ENCODE data around the gene LDAH.

The LDAH gene

DNA sequence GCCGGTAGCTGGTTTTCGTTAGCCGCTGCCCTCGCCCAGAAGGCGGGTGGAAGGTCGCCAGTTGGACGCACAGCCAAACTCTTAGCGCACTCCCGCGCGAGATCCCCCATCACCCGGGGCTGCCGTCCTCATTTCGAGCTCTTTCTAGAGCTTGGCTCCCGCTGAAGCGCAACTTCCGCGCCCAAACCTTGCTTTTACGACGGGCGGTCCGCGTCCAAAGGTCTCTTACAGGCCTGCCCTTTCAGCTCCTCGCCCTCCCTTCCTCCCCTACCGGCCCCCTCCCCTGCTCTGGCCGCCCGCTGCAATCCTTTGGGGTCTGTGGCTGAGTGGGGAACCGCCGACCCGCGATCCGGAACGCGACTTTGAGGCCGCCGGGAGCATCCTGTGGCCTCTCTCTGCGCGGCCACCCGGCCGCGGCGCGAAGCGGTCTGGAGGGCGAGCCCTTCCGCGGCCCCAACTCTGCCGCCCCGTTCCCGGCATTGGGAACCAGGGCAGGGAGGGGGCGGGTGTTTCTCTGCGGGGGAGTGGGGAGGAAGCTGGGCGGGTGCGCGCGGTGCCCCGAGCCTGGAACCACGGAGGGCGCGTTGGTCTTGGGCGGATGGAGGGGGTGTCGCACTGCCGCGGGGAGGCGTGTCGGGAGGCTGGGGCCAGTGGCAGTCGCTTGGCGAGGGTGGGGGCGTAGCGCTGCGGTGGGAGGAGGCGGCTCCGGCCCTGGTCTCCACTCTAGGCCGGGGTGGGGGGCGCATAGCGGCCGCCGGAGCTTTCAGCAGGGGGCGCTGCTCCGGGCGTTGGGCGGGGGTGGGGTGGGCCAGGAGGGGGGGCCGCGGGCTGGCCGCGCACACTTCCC lies 156.4 kb downstream of the LDAH start, which contains the start of gene GDF7 (continued):
- TF ChIP-seq ZNF341 (tag by site-specific recombination; IDR thresholded peaks at IDR 0.05; ENCODE audit: low read depth) (peak; percentile 68), ZIC2 (tag by site-specific recombination; IDR thresholded peaks at IDR 0.05) (peak; percentile 40; the same call in 1 of the 2 replicates), ZNF843 (tag by site-specific recombination; IDR thresholded peaks at IDR 0.05) (no peak), GLI4 (tag by site-specific recombination; IDR thresholded peaks at IDR 0.05) (no peak), HOXD13 (CRISPR knock-in tag; IDR thresholded peaks at IDR 0.05; ENCODE audit: borderline replicate concordance) (no peak), ZNF239 (tag by site-specific recombination; IDR thresholded peaks at IDR 0.05) (no peak), ZNF157 (tag by site-specific recombination; IDR thresholded peaks at IDR 0.05) (no peak), SP2 (tag by site-specific recombination; IDR thresholded peaks at IDR 0.05) (peak; percentile 77), ZNF76 (tag by site-specific recombination; IDR thresholded peaks at IDR 0.05; ENCODE audit: borderline replicate concordance, low read depth) (no peak), SP3 (tag by site-specific recombination; IDR thresholded peaks at IDR 0.05) (peak; percentile 80), GLIS1 (tag by site-specific recombination; IDR thresholded peaks at IDR 0.05) (peak; percentile 79; the same call in 1 of the 2 replicates), ZNF10 (tag by site-specific recombination; IDR thresholded peaks at IDR 0.05) (no peak), ZNF670 (tag by site-specific recombination; IDR thresholded peaks at IDR 0.05; ENCODE audit: low read depth) (no peak), ZNF621 (tag by site-specific recombination; IDR thresholded peaks at IDR 0.05) (no peak), GLIS2 (tag by site-specific recombination; IDR thresholded peaks at IDR 0.05) (peak; percentile 78), ZBTB8A (tag by site-specific recombination; IDR thresholded peaks at IDR 0.05) (peak; percentile 72), EGR2 (tag by site-specific recombination; IDR thresholded peaks at IDR 0.05; ENCODE audit: low read depth) (peak; percentile 59), ZNF114 (tag by site-specific recombination; IDR thresholded peaks at IDR 0.05) (no peak), GFI1B (tag by site-specific recombination; IDR thresholded peaks at IDR 0.05) (no peak), ZNF133 (tag by site-specific recombination; IDR thresholded peaks at IDR 0.05) (no peak)
- TF ChIP-seq, protein P1, sequence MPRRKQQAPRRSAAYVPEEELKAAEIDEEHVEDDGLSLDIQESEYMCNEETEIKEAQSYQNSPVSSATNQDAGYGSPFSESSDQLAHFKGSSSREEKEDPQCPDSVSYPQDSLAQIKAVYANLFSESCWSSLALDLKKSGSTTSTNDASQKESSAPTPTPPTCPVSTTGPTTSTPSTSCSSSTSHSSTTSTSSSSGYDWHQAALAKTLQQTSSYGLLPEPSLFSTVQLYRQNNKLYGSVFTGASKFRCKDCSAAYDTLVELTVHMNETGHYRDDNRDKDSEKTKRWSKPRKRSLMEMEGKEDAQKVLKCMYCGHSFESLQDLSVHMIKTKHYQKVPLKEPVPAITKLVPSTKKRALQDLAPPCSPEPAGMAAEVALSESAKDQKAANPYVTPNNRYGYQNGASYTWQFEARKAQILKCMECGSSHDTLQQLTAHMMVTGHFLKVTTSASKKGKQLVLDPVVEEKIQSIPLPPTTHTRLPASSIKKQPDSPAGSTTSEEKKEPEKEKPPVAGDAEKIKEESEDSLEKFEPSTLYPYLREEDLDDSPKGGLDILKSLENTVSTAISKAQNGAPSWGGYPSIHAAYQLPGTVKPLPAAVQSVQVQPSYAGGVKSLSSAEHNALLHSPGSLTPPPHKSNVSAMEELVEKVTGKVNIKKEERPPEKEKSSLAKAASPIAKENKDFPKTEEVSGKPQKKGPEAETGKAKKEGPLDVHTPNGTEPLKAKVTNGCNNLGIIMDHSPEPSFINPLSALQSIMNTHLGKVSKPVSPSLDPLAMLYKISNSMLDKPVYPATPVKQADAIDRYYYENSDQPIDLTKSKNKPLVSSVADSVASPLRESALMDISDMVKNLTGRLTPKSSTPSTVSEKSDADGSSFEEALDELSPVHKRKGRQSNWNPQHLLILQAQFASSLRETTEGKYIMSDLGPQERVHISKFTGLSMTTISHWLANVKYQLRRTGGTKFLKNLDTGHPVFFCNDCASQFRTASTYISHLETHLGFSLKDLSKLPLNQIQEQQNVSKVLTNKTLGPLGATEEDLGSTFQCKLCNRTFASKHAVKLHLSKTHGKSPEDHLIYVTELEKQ (tag by site-specific recombination; IDR thresholded peaks at IDR 0.05; ENCODE audit: borderline replicate concordance), result no peak
- TF ChIP-seq, protein P2, sequence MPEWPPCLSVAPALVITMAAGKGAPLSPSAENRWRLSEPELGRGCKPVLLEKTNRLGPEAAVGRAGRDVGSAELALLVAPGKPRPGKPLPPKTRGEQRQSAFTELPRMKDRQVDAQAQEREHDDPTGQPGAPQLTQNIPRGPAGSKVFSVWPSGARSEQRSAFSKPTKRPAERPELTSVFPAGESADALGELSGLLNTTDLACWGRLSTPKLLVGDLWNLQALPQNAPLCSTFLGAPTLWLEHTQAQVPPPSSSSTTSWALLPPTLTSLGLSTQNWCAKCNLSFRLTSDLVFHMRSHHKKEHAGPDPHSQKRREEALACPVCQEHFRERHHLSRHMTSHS (tag by site-specific recombination; IDR thresholded peaks at IDR 0.05), result no peak
- TF ChIP-seq, protein P3, sequence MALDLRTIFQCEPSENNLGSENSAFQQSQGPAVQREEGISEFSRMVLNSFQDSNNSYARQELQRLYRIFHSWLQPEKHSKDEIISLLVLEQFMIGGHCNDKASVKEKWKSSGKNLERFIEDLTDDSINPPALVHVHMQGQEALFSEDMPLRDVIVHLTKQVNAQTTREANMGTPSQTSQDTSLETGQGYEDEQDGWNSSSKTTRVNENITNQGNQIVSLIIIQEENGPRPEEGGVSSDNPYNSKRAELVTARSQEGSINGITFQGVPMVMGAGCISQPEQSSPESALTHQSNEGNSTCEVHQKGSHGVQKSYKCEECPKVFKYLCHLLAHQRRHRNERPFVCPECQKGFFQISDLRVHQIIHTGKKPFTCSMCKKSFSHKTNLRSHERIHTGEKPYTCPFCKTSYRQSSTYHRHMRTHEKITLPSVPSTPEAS (tag by site-specific recombination; IDR thresholded peaks at IDR 0.05), result no peak
- TF ChIP-seq, protein P4, sequence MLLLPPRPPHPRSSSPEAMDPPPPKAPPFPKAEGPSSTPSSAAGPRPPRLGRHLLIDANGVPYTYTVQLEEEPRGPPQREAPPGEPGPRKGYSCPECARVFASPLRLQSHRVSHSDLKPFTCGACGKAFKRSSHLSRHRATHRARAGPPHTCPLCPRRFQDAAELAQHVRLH (tag by site-specific recombination; IDR thresholded peaks at IDR 0.05), result no peak
- TF ChIP-seq, protein P5, sequence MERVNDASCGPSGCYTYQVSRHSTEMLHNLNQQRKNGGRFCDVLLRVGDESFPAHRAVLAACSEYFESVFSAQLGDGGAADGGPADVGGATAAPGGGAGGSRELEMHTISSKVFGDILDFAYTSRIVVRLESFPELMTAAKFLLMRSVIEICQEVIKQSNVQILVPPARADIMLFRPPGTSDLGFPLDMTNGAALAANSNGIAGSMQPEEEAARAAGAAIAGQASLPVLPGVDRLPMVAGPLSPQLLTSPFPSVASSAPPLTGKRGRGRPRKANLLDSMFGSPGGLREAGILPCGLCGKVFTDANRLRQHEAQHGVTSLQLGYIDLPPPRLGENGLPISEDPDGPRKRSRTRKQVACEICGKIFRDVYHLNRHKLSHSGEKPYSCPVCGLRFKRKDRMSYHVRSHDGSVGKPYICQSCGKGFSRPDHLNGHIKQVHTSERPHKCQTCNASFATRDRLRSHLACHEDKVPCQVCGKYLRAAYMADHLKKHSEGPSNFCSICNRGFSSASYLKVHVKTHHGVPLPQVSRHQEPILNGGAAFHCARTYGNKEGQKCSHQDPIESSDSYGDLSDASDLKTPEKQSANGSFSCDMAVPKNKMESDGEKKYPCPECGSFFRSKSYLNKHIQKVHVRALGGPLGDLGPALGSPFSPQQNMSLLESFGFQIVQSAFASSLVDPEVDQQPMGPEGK (tag by site-specific recombination; IDR thresholded peaks at IDR 0.05), result peak; percentile 73
- TF ChIP-seq, protein P6, sequence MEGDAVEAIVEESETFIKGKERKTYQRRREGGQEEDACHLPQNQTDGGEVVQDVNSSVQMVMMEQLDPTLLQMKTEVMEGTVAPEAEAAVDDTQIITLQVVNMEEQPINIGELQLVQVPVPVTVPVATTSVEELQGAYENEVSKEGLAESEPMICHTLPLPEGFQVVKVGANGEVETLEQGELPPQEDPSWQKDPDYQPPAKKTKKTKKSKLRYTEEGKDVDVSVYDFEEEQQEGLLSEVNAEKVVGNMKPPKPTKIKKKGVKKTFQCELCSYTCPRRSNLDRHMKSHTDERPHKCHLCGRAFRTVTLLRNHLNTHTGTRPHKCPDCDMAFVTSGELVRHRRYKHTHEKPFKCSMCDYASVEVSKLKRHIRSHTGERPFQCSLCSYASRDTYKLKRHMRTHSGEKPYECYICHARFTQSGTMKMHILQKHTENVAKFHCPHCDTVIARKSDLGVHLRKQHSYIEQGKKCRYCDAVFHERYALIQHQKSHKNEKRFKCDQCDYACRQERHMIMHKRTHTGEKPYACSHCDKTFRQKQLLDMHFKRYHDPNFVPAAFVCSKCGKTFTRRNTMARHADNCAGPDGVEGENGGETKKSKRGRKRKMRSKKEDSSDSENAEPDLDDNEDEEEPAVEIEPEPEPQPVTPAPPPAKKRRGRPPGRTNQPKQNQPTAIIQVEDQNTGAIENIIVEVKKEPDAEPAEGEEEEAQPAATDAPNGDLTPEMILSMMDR (tag by site-specific recombination; IDR thresholded peaks at IDR 0.05), result peak; percentile 67
- TF ChIP-seq, protein P7, sequence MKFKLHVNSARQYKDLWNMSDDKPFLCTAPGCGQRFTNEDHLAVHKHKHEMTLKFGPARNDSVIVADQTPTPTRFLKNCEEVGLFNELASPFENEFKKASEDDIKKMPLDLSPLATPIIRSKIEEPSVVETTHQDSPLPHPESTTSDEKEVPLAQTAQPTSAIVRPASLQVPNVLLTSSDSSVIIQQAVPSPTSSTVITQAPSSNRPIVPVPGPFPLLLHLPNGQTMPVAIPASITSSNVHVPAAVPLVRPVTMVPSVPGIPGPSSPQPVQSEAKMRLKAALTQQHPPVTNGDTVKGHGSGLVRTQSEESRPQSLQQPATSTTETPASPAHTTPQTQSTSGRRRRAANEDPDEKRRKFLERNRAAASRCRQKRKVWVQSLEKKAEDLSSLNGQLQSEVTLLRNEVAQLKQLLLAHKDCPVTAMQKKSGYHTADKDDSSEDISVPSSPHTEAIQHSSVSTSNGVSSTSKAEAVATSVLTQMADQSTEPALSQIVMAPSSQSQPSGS (tag by site-specific recombination; IDR thresholded peaks at IDR 0.05; ENCODE audit: low read depth), result no peak
